GM12878 (cell line): ENCODE data around the gene UBR3. TPM values are rescaled to one million over a fixed set of nuclear protein-coding genes. Genes with fewer than 3 reads are reported as not detected.

Experiments
- ATAC-seq: fragments of 200-7000 bp; cut with Tn5 transposase; 3 replicates; pipeline ENCODE4 v1.9.1; 2020; ENCODE audit warnings: mild to moderate bottlenecking, moderate library complexity
- BruUV-seq: library from RNA; stranded (reverse); fragments of 400-500 nt; replicated peaks from 2 replicates; lab custom pipeline; 2021; lab: Mats Ljungman, UMichigan
- CTCF ChIA-PET: fragments of 300-600 bp; sonication (Branson Sonifier 250); formaldehyde crosslinking; extraction: SDS; loops from one replicate; lab custom pipeline; 2021; ENCODE audit warnings: inconsistent platforms; lab: Yijun Ruan, JAX
- POLR2A ChIA-PET: fragments of 350-600 bp; formaldehyde crosslinking; extraction: SDS; loops from one replicate; lab custom pipeline; 2021; ENCODE audit warnings: inconsistent platforms; lab: Charles Lee
- RAD21 ChIA-PET: fragments of 300-600 bp; sonication (Branson Sonifier 250); formaldehyde crosslinking; loops from one replicate; lab custom pipeline; 2023; ENCODE audit warnings: antibody characterized with exemption; ENCODE audit not compliant: unreplicated experiment; lab: Charles Lee
- SMC1A ChIA-PET: fragments of 300-600 bp; sonication (Branson Sonifier 250); formaldehyde crosslinking; loops from one replicate; lab custom pipeline; 2023; ENCODE audit not compliant: unreplicated experiment, uncharacterized antibody; lab: Charles Lee
- DNase-seq: peaks from one replicate; pipeline ENCODE4 v3.0.0-alpha.2; 2011; ENCODE audit warnings: low read depth, low spot score
- FAIRE-seq: peaks from 3 replicates; lab custom pipeline; 2011; peaks lifted over from hg19 to GRCh38; lab: Jason Lieb, UNC
- H2AFZ ChIP-seq: 2 replicates; pipeline ENCODE4 v1.6.0; 2011; ENCODE audit warnings: low read depth, low read length, control low read depth; ENCODE audit not compliant: control insufficient read depth
- H3K27ac ChIP-seq: 2 replicates; pipeline ENCODE4 v1.5.1; 2011; ENCODE audit warnings: control low read depth; ENCODE audit not compliant: control insufficient read depth, insufficient read depth
- H3K27me3 ChIP-seq, 2 experiments: replicated peaks in 1 of 2; 2 replicates each; pipeline versions ENCODE4 v1.6.0 to v1.6.1; 2011; ENCODE audit warnings: low read length in 1 of 2; ENCODE audit not compliant: control insufficient read depth in 2 of 2, insufficient read depth in 2 of 2
- H3K36me3 ChIP-seq, 2 experiments: 2 replicates each; pipeline ENCODE4 v1.5.1; 2011; ENCODE audit warnings: low read length in 1 of 2; ENCODE audit not compliant: control insufficient read depth in 2 of 2, insufficient read depth in 2 of 2
- H3K4me1 ChIP-seq: 2 replicates; pipeline ENCODE4 v1.6.1; 2011; ENCODE audit warnings: mild to moderate bottlenecking, low read length, moderate library complexity, mixed read lengths; ENCODE audit not compliant: control insufficient read depth, insufficient read depth
- H3K4me2 ChIP-seq: 2 replicates; pipeline ENCODE4 v1.6.0; 2011; ENCODE audit warnings: control low read depth; ENCODE audit not compliant: control insufficient read depth, insufficient read depth
- H3K4me3 ChIP-seq: fragments of 200-600 bp; sonication (generic); 2 replicates; pipeline ENCODE4 v1.5.1; 2016
- H3K79me2 ChIP-seq: 2 replicates; pipeline ENCODE4 v1.6.0; 2011; ENCODE audit warnings: low read length; ENCODE audit not compliant: control insufficient read depth, insufficient read depth
- H3K9ac ChIP-seq: 2 replicates; pipeline ENCODE4 v1.8.0; 2011; ENCODE audit warnings: low read length, control low read depth, mixed read lengths; ENCODE audit not compliant: control insufficient read depth, insufficient read depth
- H3K9me3 ChIP-seq: replicated peaks from 3 replicates; pipeline ENCODE4 v1.5.1; 2011; ENCODE audit warnings: mild to moderate bottlenecking, low read length; ENCODE audit not compliant: control insufficient read depth, insufficient read depth
- H4K20me1 ChIP-seq: 2 replicates; pipeline ENCODE4 v1.6.0; 2011; ENCODE audit not compliant: control insufficient read depth, insufficient read depth
- CUX1 ChIP-seq: IDR thresholded peaks from 2 replicates; pipeline ENCODE4 v1.6.1; 2012; ENCODE audit warnings: improper control_type of control experiment, low read depth, low read length; ENCODE audit not compliant: insufficient replicate concordance
- EZH2 ChIP-seq: IDR thresholded peaks from 2 replicates; pipeline ENCODE4 v1.6.1; 2012; ENCODE audit warnings: low read depth, mild to moderate bottlenecking, control low read depth, inconsistent platforms, low read length, borderline replicate concordance; ENCODE audit not compliant: control insufficient read depth
- GATAD2B ChIP-seq: fragments of 450-650 bp; conservative IDR thresholded peaks from 2 replicates; pipeline ENCODE4 v1.6.1; 2017; ENCODE audit warnings: low read depth, mild to moderate bottlenecking, moderate library complexity
- MYB ChIP-seq: fragments of 150-350 bp; IDR thresholded peaks from 2 replicates; pipeline ENCODE4 v1.6.1; 2014; ENCODE audit warnings: mild to moderate bottlenecking, low read depth, low read length, borderline replicate concordance
- NFIC ChIP-seq: IDR thresholded peaks from 2 replicates; pipeline ENCODE4 v1.6.1; 2012; ENCODE audit warnings: low read depth, mild to moderate bottlenecking, inconsistent platforms, low read length, moderate library complexity
- ZNF207 ChIP-seq: fragments of 450-650 bp; IDR thresholded peaks from 2 replicates; pipeline ENCODE4 v1.6.1; 2014; ENCODE audit warnings: antibody characterized with exemption, mild to moderate bottlenecking, borderline replicate concordance
- ZNF592 ChIP-seq: fragments of 450-650 bp; IDR thresholded peaks from 2 replicates; pipeline ENCODE4 v1.6.1; 2017; ENCODE audit warnings: mild to moderate bottlenecking, moderate library complexity
- WGBS: methylation state at CpG from one replicate; pipeline ENCODE4 v1.1.6; 2016; ENCODE audit warnings: low lambda C conversion rate; ENCODE audit not compliant: insufficient replicate concordance, insufficient coverage; ENCODE audit errors: missing lambda C conversion rate; 5-methylcytosine and 5-hydroxymethylcytosine counted together
- in situ Hi-C: fragments of 300-500 bp; cut with MboI; formaldehyde crosslinking; loops from 9 replicates; pipeline ENCODE4 v1.14.3; 2018; ENCODE audit warnings: mixed read lengths
- intact Hi-C: fragments of 100-400 bp; cut with micrococcal nuclease; formaldehyde crosslinking; loops from one replicate; pipeline ENCODE4 v1.14.2; 2022; ENCODE audit not compliant: unreplicated experiment
- polyA plus RNA-seq, 11 experiments: library from polyadenylated mRNA; depleted of rRNA in 4 of 11; unstranded in 6 of 11; stranded (reverse) in 5 of 11; fragments of >200 nt; fragmentation: Nextera tagmentation in 4 of 11; fragmentation: Illumina TruSeq in 1 of 11; extraction: Ambion mirVana in 4 of 11; extraction: Trizol in 1 of 11; gene quantifications; 1 replicate in 1 of 11; 2 replicates in 10 of 11; pipeline versions ENCODE4 v1.2.1 to v1.2.3, GENCODE V29; 2011 to 2016; ENCODE audit warnings: inconsistent platforms in 2 of 11, missing spikeins in 2 of 11, low read depth in 1 of 11
- total RNA-seq, 4 experiments: library from RNA; depleted of rRNA in 3 of 4; stranded (reverse); fragments of >200 nt in 3 of 4; fragmentation: Illumina TruSeq in 1 of 4; extraction: Trizol in 1 of 4; gene quantifications; 2 replicates each; pipeline versions ENCODE4 v1.2.1 to v1.2.3, GENCODE V29; 2013 to 2021

UBR3 gene
- total and polyA plus RNA-seq, 10 of the 15 experiments (the other 5 are each of a cell fraction or from before 2014, with no cell fraction given) = 3.8 to 22.9 (median 11.2) TPM

GRCh38 chr2:169980643-169981042 lies 153.4 kb downstream of the UBR3 start:
- in situ Hi-C loops = no loop called here
- Histone ChIP-seq H3K4me3 (no peak overlapping the region), H3K27ac (no peak overlapping the region), H3K27me3 (no peaks in the 10 kb centered on the region), H3K9ac (no peak overlapping the region), H3K4me2 (no peak overlapping the region), H3K4me1 (no peaks in the 10 kb centered on the region), H3K36me3 (no peaks in the 10 kb centered on the region; a peak in 1 of 4 replicates), H4K20me1 (no peaks in the 10 kb centered on the region), H3K9me3 (peaks cover 8% of the 10 kb centered on the region), H2AFZ (no peak overlapping the region), H3K79me2 (no peaks in the 10 kb centered on the region)
- no peak for DNase-seq
- no peak for FAIRE-seq
- SMC1A ChIA-PET = no interaction called here
- BruUV-seq = no TSS peak
- TF ChIP-seq EZH2 (no peak), ZNF592 (no peak), CUX1 (no peak), NFIC (no peak), MYB (no peak), ZNF207 (no peak), GATAD2B (no peak)
- POLR2A ChIA-PET = no interaction called here
- CTCF ChIA-PET = no interaction called here
- intact Hi-C loops = no loop called here
- RAD21 ChIA-PET = no interaction called here
- ATAC-seq = no peak
- WGBS = 91% methylated on average over 1 of the region's 2 CpGs
